M059J (cell line): ENCODE measurements around the gene NT5C2. TPM values are rescaled to one million over a fixed set of nuclear protein-coding genes. Genes with fewer than 3 reads are reported as not detected.
A peak's percentile ranks its signal among the peaks of the same experiment; 100 is the strongest.
"Not testable (repeated sequence)": the region's sequence is repeated elsewhere in the genome, so short reads cannot be mapped to it uniquely, and the experiment has no call there.

Experiments used
- DNase-seq: peaks from one replicate; pipeline ENCODE4 v3.0.0-alpha.2; 2012; ENCODE audit warnings: low read depth
- total RNA-seq: library from RNA; depleted of rRNA; stranded (reverse); fragments of >200 nt; shearing (Covaris generic); gene quantifications from 2 replicates; pipeline ENCODE4 v1.2.3, GENCODE V29; 2014

Gene NT5C2
- total RNA-seq, 1 experiment from 2014 or later, result 71.4 TPM

DNA sequence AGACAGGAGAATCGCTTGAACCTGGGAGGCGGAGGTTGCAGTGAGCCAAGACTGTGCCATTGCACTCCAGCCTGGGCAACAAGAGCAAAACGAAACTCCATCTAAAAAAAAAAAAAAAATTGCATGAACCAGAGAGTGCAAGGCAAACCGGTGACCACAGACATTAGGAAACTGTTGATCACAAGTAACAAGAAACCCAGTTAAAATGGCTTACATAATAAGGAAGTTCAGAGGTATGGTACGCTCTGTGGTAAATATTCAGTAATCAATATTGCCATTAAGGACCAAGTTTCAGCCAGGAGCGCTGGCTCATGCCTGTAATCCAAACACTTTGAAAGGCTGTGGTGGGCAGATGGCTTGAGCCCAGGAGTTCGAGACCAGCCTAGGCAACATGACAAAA lies 9.2 kb upstream of the NT5C2 start:
- DNase-seq, result no peak

DNA sequence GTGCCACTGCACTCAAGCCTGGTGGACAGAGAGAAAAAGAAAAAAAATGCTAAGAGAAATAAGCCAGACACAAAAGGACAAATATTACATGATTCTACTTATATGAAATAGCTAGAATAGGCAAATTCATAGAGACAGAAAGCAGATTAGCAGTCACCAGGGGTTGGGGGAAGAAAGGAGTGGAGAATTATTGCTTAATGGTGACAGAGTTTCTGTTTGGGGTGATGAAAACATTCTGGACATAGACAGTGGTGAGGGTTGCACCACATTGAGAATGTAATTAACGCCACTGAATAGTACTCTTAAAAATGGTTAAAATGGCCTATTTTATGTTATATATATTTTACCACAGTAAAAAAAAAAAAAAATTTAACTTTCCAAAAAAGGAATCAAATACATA lies 6.4 kb upstream of the NT5C2 start:
- DNase-seq, result no peak

DNA sequence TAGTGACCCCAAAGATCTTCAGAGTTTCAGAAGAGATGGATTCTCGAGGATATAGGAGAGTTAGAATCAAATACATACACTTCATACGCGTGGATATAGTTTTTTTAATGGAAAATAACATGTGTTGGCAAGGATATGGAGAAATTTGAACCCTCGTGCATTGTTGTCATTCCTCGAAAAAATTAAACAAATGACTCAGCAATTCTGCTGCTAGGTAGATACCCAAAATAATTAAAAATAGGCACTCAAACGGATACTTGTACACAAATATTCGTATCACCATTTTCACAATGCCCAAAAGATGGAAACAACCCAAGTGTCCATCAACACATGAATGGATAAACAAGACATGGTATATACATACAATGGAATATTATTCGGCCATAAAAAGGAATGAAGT lies 5.6 kb upstream of the NT5C2 start:
- DNase-seq, result no peak

DNA sequence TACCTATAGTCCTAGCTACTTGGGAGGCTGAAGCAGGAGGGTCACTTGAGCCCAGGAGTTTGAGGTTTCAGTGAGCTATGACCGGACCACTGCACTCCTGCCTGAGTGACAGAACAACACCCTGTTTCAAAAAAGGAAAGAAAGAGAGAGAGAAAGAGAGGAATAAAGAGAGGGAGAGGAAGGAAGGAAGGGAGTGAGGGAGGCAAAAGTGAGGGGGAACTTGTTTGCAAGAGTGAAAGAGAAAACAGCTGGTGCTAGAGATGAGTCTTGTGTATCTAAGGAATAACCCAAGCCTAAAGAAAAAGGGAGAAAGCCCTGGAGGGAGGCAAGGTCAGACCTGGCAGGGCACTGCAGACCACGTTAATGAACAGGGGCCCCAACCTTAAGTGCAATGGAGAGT lies 4.8 kb upstream of the NT5C2 start:
- DNase-seq, result no peak

DNA sequence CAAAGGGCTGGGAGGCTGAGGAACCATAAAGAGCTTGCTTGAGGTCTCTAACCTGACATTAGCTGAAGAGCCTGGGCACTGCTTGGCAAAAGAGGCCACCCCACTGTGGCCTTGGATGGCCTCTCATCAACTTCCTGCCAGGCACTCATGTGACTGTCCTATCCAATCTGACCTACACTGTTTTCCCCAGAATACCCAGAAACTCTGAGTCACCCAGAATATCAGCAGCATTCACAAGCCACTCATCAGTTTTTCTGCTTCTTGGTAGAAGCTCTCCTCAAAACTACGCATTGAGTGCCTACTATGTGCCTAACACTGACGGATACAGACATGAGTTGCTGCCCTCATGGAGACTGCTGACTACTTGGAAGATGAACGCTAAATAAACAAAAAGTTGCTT lies 4.1 kb upstream of the NT5C2 start:
- peak; percentile 91 for DNase-seq

DNA sequence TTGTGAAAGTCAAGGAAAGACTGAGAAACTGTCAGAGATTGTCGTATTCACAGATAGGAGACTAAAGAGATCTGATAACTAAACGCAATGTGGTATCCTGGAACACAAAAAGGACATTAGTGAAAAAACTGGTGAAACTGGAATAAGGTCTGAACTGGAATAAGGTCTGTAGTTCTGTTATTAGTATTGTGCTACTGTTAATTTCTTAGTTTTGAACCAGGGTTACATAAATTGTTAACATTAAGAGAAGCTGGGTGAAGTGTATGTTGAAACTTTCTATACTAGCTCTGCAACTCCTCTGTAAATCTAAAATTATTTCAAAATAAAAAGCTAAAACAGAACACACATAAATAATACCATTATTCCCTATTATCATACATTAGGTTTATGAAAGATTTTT lies 3.4 kb upstream of the NT5C2 start:
- DNase-seq, result no peak

DNA sequence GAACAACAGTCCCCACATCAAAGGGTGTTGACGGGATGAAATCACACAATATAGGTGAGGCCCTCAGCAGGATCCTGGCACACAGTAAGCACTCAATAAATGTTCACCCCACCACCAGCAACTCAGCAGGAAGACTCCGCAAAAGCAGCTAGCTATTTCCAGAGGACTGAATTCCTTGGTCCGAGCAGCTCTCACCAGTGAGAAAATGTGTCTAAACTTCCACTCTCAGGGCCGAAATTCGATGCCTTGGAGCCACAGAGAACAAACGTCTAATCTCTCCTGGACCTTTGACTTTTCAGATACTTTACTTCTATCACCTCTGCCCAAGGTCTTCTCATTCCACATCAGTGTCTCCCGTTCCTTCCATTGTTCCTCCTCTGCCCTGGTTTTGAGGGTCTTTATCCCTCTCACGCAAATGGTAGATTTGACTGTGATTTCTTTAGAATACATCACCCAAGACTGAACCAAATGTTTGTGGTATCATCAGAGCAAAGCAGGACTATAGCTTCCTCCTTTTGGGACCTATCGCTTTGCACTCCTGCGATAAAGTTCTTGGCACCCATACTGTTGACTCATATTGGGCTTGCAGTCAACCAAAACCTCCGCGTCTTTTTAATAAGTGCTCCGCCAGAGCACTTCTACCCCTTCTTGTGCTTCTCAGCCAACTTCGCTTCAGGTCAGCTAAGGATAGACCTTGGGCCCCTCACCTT lies 903 bp upstream of the NT5C2 start:
- DNase-seq, result peak; percentile 58

DNA sequence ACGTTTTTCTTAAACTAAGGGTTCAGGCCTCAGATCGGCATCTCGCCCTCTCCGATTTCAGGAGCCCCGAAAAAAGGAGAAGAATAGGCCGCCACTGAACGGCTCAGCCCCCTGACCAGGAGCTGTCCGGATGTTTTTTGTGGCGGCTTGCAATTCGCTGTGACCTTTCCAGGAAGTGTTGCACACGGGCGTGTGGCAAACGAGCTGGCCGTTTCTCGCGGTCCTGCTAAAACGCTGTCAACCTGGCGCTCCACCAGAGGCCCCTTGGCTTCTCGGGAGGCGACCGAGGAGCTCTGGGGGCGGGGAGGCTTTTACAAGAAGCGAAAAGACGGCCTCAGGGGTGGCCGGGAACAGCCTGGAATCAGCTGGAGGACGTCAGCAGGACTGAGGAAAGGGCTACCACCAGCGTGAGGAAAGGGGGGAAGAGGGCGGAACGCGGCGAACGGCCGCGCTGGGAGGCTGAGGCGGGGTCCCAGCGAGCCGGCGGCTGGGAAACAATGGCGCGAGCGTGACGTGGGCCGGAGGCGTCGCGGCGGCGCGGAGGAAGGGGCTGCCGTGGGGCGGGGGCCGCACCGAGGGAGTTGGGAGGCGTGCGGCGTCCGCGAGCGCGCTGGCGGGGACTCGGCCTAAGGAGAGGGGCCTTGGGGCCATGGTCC lies 493 bp downstream of the NT5C2 start:
- peak; percentile 83 for DNase-seq

DNA sequence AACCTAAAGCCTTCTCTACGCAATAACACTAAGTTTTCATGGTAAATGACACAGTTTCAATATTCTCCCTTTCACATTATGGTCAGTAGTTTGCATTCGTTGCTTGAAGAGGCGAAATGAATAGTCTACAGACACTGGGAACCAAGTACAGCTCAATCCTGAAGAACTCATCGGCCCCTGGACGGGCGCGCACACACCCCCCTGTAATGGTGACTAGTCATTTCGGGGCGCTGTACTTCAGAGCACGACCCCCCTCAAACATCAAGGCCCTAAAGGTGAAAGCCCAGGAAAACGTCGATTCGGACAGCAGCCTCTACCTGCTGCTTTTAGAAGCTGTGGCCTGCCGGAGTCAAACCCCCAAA lies 1.0 kb downstream of the NT5C2 start:
- DNase-seq, result peak; percentile 21

DNA sequence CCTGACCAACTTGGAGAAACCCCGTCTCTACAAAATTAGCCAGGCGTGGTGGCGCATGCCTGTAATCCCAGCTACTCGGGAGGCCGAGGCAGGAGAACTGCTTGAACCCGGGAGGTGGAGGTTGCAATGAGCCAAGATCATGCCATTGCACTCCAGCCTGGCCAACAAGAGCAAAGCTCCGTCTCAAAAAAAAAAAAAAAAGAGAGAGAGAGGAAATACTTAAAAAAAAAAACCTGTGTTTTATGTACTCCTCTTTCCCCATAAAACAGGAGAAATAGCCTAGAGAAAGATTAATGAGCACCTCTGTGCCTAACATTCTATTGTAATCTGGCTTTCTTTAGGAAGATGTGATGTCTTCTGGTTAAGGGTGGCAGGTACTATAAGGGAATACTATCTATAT lies 1.9 kb downstream of the NT5C2 start:
- DNase-seq, result not testable (repeated sequence)

DNA sequence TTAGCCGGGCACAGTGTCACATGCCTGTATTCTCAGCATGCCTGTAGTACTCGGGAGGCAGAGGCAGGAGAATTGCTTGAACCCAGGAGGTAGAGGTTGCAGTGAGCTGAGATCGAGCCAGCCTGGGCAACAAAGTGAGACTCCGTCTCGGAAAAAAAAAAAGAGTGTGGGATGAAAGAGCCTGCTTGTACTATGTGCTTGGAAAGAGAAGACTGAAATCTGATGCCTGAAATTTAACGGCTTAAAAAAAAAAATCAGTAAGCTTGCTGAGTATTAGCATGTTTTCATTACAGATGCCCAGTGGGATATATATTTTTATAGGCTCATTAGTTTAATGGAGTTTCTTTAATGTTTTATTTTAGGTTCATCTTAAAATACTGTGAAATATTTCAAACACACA lies 4.2 kb downstream of the NT5C2 start:
- DNase-seq, result no peak

DNA sequence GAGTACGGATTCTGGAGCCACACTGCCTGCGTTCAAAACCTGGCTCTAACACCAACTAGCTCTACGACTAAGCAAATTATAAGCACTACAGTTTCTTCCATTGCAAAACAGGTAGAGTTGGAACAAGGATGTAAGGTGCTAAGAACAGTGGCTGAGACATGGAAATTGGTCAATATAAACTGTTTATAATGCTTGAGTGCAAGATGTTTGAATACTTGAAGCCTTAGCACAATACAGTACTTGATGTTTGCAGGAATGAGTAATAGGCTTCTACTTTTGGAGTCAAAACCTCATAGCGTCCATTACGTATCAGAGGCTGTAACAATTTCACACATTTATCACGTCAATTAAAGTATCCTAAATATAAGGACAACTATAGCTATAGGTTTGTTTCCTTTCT lies 6.9 kb downstream of the NT5C2 start:
- no peak for DNase-seq

DNA sequence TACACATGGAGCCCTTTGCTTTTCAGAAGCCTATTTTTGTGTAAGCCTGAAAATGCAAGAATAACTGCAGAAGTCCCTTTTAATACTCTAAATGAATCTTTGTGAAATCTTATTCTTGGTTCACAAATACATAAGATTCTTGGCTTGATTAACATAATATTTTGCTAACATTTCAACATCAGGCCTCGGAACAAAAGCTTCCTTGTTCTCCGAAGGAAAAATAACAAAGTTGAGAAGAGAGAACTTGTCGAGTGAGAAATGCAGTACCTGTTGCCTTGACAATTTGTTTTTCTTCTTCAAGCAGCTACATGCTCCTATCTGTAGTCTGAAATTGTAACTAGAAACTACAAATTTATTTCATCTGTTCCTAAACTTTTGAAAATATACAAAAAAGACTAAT lies 8.5 kb downstream of the NT5C2 start:
- DNase-seq, result no peak

DNA sequence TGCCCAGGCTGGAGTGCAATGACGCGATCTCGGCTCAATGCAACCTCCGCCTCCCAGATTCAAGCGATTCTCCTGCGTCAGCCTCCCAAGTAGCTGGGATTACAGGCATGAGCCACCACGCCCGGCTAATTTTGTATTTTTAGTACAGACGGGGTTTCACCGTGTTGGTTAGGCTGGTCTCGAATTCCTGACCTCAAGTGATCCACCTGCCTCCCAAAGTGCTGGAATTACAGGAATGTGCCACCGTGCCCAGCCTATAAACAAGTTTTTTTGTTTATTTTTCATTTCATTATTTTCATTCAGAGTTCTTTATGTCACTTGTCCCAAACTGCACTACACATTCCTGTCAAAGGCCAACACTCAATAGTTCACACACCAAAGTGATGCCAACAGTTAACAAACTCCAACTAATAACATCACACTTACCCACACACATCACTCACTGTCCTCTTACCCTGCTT lies 9.1 kb downstream of the NT5C2 start:
- not testable (repeated sequence) for DNase-seq

DNA sequence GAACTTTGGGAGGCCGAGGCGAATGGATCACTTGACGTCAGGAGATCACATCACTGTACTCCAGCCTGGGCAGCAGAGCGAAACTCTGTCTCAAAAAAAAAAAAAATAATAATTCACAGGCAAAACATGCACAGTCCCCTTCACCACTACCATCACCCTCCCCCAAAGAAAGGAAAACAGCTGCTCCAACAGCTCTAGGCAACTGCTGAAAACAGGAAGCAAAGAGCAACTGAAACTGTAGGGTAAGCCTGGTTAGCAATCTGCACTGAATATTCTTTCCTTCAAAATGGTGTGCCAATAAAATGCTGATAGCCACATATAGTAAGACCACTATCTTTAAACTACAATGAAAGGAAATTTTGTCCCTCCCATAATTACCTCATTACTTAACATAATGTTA lies 11.8 kb downstream of the NT5C2 start:
- no peak for DNase-seq

DNA sequence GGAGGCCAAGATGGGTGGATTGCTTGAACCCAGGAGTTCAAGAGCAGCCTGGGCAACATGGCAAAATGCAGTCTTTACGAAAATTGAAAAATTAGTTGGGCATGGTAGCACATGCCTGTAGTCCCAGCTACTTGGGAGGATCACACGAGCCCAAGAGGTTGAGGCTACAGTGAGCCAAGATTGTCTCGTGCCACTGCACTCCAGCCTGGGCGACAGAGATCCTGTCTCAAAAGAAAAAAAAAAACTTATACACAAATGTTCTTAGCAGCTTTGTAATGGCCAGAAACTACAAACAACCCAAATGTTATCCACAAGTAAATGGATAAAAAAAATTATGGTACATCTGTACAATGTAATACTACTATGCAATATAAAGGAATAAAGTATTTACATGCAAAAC lies 12.6 kb downstream of the NT5C2 start:
- DNase-seq, result no peak

DNA sequence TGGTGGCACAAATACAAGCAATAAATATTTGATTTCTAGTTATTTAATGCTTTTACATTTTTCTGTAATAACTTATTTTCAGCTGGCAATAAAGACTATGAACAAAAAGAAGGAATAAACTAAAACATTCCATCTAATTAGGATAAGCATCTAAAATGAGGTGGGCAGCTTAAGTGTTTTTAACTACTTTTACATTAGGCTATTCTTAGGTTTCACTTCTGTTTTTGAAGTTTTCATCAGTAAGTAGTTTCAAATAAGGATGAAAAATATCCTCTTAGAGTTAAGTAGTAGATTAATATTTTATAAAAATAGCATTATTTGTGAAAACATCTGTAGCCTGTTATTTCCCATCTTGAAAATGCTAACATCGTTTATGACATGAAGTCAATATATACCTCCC lies 15.9 kb downstream of the NT5C2 start:
- DNase-seq, result no peak

DNA sequence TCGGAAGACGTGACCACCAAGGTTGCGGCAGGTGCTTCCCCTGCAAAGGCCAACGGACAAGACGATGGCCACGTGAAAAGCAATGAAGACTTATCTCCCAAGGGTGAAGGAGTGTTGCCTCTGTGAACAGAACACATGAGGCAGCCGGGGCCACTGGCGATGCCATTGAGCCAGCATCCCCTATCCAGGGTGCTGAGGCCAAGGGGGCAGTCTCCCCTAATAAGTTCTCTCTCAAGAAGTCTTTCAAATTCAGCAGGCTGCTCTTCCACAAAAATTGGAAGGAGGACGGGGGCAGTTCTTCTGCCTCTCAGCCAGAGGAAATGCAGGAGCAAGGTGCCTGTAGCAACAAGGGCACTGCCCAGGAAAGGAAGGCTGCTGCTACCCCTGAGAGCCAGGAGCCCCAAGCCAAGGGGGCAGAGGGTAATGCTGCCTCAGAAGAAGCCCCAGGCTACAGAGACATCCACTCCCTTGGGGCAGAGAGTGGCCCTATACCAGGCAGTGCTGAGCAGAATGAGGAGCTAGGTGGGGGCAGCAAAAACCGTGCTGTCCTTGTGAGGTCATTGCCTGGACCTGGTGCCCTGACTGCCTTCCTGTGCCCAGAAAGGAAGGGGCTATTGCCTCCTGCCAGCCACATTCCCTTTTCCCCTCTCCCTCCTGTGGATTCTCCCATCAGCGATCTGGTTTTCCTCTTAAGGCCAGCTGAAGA lies 17.3 kb downstream of the NT5C2 start:
- no peak for DNase-seq

DNA sequence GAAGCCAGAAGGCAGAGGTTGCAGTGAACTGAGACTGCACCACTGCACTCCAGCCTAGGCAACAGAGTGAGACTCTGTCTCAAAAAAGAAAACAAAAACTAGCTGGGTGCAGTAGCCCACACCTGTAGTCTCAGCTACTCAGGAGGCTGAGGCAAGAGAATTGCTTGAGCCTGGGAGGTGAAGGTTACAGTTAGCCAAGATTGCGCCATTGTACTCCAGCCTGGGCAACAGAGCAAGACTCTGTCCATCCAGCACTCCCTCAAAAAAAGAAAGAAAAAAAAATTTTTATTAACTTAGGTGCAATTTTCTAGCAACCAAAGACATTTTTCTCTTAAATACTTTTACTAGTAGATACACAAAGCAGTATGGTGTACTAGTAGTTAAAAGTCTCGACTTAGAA lies 18.7 kb downstream of the NT5C2 start:
- not testable (repeated sequence) for DNase-seq

DNA sequence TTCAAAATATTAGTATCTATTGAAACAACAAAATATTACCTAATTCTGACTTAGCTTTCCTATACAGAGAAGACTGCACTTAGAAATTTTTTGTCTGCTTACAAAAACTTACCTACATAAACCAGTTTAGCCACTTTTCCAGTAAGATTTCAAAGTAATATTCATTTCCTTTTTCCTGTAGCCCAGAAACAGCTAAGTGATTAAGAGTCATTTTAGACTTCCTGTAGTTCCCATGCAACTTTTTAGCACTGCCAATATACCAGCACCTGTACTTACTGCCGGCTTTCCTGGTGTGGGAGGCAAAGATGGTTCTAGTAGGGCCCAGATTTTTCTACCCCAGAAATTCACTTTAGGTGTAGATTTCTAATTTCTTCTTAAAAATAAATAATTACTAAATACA lies 21.8 kb downstream of the NT5C2 start:
- no peak for DNase-seq

DNA sequence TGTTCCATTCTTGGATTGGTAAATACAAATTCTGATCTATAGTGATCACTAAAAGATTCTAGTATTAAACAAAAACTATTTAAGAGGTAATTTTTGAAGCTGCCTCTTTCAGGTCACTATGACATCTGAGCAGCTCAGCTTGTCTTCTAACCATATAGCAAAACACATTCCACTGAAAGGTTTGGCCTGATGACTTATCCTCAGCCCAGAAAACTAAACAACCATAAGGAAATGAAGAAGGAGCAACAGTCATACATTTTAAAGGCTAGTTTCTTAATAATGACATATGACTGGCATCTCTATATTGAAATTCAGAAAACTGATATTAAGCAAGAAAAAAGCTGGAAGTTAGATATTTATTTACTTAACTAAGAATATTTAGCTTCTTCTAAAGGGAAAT lies 24.6 kb downstream of the NT5C2 start:
- peak; percentile 23 for DNase-seq

DNA sequence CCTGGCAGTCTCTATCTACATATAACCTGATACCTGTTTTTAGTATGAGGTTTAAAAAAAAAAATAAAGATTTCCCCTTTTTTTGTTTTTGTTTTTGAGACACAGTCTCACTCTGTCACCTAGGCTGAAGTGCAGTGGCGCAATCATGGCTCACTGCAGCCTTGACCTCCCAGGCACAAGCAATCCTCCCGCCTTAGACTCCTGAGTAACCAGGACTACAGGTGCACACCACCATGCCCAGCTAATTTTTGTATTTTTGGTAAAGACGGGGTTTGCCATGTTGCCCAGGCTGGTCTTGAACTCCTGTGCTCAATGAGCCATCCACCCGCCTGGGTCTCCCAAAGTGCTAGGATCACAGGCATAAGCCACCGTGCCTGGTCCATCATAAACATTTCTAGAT lies 25.5 kb downstream of the NT5C2 start:
- DNase-seq, result not testable (repeated sequence)

DNA sequence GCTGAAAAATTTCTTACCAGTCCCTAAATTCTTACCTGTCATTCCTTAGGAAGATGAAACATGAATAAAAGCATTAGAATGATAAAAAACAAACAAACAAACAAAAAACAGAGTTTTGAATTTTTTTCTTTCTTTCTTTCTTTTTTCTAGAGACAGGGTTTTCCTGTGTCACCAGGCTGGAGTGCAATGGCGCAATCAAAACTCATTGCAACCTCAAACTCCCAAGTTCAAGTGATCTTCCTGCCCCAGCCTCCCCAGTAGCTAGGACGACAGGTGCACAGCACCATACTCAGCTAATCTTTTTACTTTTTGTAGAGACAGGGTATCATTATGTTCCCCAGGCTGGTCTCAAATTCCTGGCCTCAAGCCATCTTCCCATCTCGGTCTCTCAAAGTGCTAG lies 26.5 kb downstream of the NT5C2 start:
- DNase-seq, result no peak
